HFF-Myc (cell line): ENCODE data around the gene PPP1R7.

Source experiments
- DNase-seq: peaks from one replicate; pipeline ENCODE4 v3.0.0-alpha.2; 2011; ENCODE audit warnings: low read depth; ENCODE audit errors: extremely low read depth
- H3K4me3 ChIP-seq: replicated peaks from 2 replicates; pipeline ENCODE4 v1.5.1; 2011; ENCODE audit warnings: low read depth, mild to moderate bottlenecking, control low read depth, low read length
- CTCF ChIP-seq: IDR thresholded peaks from 2 replicates; pipeline ENCODE4 v1.5.1; 2012; ENCODE audit warnings: mild to moderate bottlenecking, low read depth, low read length, control low read depth; ENCODE audit errors: missing control alignments

PPP1R7 gene

DNA sequence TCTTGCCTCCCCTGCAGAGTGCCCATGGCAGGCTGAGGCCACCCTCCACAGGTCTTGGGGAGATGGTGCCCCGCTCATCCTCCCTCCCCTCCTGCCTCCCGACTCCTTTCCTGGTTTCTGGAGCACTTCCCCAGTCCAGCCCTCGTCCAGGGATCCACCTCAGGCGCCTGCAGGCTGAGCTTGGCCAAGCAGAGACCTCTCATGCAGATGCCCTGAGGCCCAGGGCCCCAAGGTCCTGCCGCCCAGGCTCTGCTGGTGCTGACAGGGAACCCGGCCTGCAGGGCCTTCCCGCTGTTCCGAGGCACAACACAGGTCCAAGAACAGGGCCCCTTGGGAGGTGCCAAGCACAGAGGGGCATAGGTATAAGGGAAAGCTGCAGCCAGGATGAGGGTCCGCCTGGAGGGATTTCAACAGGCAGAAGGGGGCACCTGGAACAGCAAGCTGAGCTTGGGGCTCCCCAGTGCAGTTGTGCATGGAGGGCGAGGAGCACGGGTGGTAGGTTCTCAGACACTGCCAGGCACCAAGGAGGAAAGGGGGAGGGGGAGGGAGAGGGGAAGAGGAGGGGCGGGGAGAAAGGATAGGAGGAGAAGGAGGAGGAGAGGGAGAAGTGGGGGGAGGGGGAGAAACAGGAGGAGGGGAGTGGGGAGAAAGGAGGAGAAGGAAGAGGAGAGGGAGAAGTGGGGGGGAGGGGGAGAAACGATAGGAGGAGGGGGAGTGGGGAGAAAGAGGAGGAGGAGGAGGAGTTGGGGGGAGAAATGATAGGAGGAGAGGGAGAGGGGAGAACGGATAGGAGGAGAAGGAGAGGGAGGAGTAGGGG, 37.0 kb downstream of the PPP1R7 start:
- no peak for DNase-seq
- no peak overlapping the region for H3K4me3 ChIP-seq
- no peak for TF ChIP-seq CTCF

DNA sequence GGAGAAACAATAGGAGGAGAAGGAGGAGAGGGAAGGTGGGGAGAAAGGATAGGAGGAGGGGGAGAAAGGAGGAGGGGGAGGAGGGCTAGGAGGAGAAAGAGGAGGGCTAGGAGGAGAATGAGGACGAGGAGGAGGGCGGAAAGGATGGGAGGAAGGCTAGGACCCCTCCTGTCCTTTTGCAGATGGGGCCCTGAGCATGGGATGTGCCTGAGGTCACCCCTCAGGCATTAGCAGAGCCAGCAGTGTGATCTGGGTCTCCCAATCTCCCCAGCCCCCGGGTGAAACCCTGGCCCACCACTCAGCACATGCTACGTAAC, 37.6 kb downstream of the PPP1R7 start:
- H3K4me3 ChIP-seq = no peak overlapping the region
- TF ChIP-seq CTCF = no peak

DNA sequence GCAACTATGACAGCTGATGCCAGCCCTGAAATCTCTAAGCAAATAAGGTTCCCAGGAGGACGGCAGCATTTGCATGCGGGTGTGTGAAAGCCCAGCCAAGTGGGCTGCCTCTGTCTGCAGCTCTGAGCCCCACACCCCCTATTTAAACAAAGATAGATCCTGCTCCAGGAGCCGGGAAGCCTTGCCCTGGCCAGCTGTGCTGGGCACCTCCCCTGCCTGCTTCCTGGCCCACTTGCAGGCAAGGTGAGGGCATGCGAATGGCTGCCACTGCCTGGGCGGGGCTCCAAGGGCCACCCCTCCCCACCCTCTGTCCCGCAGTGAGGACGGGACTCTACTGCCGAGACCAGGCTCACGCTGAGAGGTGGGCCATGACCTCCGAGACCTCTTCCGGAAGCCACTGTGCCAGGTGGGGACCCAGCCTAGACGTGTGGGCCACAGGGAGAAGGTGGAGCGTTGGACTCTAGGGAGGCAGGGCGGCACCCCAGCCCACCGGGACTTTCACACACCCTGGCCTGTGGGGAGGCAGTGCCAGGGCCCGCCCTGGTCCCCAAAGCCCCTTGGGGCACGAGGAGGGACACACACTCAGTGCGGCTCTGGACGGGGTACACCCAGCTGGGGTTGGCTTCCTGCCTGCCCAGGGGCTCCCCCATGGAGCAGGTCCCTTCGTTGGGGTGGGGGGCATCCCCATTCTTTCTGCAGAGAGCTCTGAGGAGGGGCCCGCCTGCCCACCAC, 38.3 kb downstream of the PPP1R7 start, which contains the start of gene ANO7:
Gene ANO7 (plus strand): TSS at position 317 of the 732 bp plus-strand sequence. CDS start 1,387 bp downstream, outside the sequence.
- no peak within 1 kb of the TSS for H3K4me3 ChIP-seq
- no peak for TF ChIP-seq CTCF
- no peak for DNase-seq

More for the DNA sequence above, 37.6 kb downstream of the PPP1R7 start:
- no peak for DNase-seq

- no peak for TF ChIP-seq CTCF
- no peak for DNase-seq
- no peak overlapping the region for H3K4me3 ChIP-seq
These were observed 39.0 kb downstream of the PPP1R7 start for GRCh38 chr2:241189093-241189855.

DNA sequence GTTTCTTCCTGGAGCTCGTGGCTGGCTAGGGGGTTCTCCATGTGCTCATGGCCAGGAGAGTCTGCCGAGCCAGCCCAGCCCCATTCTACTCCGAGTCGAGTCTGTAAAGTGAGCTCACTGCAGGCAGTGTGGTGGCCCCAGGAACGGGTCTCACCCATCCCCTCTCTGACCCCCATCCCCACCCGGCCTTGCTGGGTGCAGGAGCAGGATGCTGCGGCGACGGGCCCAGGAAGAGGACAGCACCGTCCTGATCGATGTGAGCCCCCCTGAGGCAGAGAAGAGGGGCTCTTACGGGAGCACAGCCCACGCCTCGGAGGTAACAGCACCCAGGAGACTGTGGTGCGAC, 39.6 kb downstream of the PPP1R7 start:
- no peak for TF ChIP-seq CTCF
- no peak for DNase-seq
- no peak overlapping the region for H3K4me3 ChIP-seq

DNA sequence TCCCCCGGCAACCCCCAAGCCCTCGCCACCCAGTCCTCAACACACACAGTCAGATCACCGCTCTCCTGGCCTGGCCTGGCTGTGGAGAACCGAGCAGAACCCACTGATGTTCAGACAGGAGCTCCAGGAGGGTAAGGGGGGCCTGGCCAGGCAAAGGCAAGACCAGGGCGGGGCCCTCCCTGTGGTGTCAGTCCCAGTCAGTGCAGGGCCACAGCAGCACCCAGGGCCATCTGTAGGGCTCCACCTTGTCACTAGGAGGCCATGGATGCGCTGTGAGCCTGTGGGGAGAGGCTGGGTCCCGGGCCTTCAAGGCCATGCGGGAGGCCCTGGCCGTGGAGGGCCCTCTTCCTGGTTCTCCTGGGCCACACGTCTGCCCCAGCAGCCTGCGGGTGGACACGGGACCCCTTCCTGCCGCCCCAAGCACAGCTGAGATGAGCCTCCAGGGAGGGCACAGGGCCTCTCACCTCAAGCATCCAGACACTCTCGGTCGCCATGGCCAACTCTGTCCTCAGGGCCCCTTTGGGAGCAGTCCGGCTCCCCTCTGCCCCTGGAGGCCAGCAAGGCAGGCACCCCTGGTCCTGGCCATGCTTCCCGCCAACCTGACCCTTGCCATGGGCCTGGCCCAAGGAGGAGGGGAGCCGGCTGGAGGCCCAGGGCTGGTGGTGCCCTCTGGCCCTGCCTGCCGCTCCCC, 40.2 kb downstream of the PPP1R7 start:
- TF ChIP-seq CTCF = no peak
- no peak for DNase-seq
- no peak overlapping the region for H3K4me3 ChIP-seq
